ENCODE results near the gene IFIT2. TPM values are rescaled to one million over a fixed set of nuclear protein-coding genes. Genes with fewer than 3 reads are reported as not detected.

Gene IFIT2
- total RNA-seq, 2 experiments from 2014 or later, result 0.57 to 0.72 TPM

DNA sequence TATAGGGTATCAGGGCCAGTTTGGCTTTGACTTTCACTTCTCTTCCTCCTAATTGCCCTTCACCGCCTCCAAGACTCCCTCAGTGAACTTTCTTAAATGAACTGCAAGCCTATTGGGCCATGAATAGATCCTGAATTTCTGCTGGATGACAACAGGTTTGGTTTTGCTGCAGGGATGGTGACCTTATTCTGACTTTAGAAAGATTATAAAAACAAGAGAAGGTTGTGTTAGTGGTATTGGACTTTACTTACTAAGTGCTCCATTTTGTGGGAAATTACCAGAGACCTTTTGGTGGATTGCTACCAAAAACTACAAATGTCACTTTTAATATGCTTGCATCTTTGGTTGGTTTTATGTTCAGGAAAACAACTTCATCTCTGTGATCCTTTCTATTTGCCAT, 38.8 kb upstream of the IFIT2 start:
- POLR2A ChIA-PET, result no interaction called here
- H2AFZ ChIP-seq (ENCODE audit: low read length), result no peak overlapping the region
- H3K4me2 ChIP-seq (ENCODE audit: low read length), result no peak overlapping the region

DNA sequence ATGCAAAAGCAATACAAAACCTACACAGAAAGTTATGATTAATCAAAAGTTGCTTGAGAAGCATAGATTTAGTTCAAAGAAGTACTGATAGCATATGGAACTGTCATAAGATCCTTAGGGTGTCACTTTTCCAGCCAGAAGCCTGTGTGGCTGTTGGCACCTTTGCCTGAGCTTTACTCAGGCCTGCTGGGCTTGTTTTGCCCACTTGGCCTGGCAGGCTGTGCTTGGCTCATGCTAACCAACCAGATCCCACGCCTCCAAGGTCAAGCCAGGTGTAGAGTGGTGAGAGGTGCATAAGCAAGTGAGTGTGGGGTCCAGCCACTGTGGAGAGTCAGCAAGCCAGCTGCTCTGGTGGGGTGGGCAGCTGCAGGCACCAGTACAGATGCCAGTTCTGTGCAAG, 38.3 kb upstream of the IFIT2 start:
- Histone ChIP-seq H3K79me2 (ENCODE audit: insufficient read depth, low read depth, low read length) (no peaks in the 10 kb centered on the region), H2AFZ (ENCODE audit: low read length) (no peak overlapping the region), H4K20me1 (ENCODE audit: insufficient read depth, low read length) (no peaks in the 10 kb centered on the region), H3K9me2 (ENCODE audit: insufficient read depth, low read length) (no peaks in the 10 kb centered on the region), H3K36me3 (ENCODE audit: insufficient read depth, low read length) (no peaks in the 10 kb centered on the region), H3K9me3 (ENCODE audit: low read length) (peaks cover 4% of the 10 kb centered on the region; the same call in 1 of the 2 replicates), H3K4me2 (ENCODE audit: low read length) (no peak overlapping the region), H3K4me1 (ENCODE audit: insufficient read depth, low read length, poor library complexity, severe bottlenecking) (no peaks in the 10 kb centered on the region), H3K4me3 (ENCODE audit: low read depth, low read length, poor library complexity, severe bottlenecking) (no peak overlapping the region), H3K27ac (ENCODE audit: low read depth, low read length, poor library complexity, severe bottlenecking) (no peak overlapping the region)
- TF ChIP-seq EZH2phosphoT487 (IDR thresholded peaks at IDR 0.05; ENCODE audit: borderline replicate concordance, low read depth, low read length), result no peak
- TF ChIP-seq, protein P1, sequence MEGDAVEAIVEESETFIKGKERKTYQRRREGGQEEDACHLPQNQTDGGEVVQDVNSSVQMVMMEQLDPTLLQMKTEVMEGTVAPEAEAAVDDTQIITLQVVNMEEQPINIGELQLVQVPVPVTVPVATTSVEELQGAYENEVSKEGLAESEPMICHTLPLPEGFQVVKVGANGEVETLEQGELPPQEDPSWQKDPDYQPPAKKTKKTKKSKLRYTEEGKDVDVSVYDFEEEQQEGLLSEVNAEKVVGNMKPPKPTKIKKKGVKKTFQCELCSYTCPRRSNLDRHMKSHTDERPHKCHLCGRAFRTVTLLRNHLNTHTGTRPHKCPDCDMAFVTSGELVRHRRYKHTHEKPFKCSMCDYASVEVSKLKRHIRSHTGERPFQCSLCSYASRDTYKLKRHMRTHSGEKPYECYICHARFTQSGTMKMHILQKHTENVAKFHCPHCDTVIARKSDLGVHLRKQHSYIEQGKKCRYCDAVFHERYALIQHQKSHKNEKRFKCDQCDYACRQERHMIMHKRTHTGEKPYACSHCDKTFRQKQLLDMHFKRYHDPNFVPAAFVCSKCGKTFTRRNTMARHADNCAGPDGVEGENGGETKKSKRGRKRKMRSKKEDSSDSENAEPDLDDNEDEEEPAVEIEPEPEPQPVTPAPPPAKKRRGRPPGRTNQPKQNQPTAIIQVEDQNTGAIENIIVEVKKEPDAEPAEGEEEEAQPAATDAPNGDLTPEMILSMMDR (conservative IDR thresholded peaks at IDR 0.05; ENCODE audit: low read length), result no peak
- ChIA-PET POLR2A (interaction anchor here (0.6 kb wide), 2 partner anchors 48 to 366 kb away, joined by 3 read pairs; no protein-coding TSS in a partner anchor), CTCF (ENCODE audit: unreplicated experiment) (no interaction called here)
- intact Hi-C loops (cut with micrococcal nuclease; ENCODE audit: unreplicated experiment), result no loop called here
- no peak for DNase-seq (ENCODE audit: low spot score)
- no TSS peak for BruUV-seq (replicated peaks)

More for the DNA sequence above, 38.8 kb upstream of the IFIT2 start:
- no peaks in the 10 kb centered on the region for H3K9me2 ChIP-seq (ENCODE audit: insufficient read depth, low read length)
- no peak for DNase-seq (ENCODE audit: low spot score)
- H3K4me3 ChIP-seq (ENCODE audit: low read depth, low read length, poor library complexity, severe bottlenecking), result no peak overlapping the region
- no peaks in the 10 kb centered on the region for H3K36me3 ChIP-seq (ENCODE audit: insufficient read depth, low read length)
- no peaks in the 10 kb centered on the region for H4K20me1 ChIP-seq (ENCODE audit: insufficient read depth, low read length)
- intact Hi-C loops (cut with micrococcal nuclease; ENCODE audit: unreplicated experiment), result no loop called here
- no peak overlapping the region for H3K27ac ChIP-seq (ENCODE audit: low read depth, low read length, poor library complexity, severe bottlenecking)
- no peaks in the 10 kb centered on the region for H3K4me1 ChIP-seq (ENCODE audit: insufficient read depth, low read length, poor library complexity, severe bottlenecking)
- peaks cover 4% of the 10 kb centered on the region; the same call in 1 of the 2 replicates for H3K9me3 ChIP-seq (ENCODE audit: low read length)
- CTCF ChIA-PET (ENCODE audit: unreplicated experiment), result no interaction called here
- TF ChIP-seq, protein P1 (conservative IDR thresholded peaks at IDR 0.05; ENCODE audit: low read length), result no peak
- TF ChIP-seq EZH2phosphoT487 (IDR thresholded peaks at IDR 0.05; ENCODE audit: borderline replicate concordance, low read depth, low read length), result no peak
- BruUV-seq (replicated peaks), result no TSS peak
- no peaks in the 10 kb centered on the region for H3K79me2 ChIP-seq (ENCODE audit: insufficient read depth, low read depth, low read length)

DNA sequence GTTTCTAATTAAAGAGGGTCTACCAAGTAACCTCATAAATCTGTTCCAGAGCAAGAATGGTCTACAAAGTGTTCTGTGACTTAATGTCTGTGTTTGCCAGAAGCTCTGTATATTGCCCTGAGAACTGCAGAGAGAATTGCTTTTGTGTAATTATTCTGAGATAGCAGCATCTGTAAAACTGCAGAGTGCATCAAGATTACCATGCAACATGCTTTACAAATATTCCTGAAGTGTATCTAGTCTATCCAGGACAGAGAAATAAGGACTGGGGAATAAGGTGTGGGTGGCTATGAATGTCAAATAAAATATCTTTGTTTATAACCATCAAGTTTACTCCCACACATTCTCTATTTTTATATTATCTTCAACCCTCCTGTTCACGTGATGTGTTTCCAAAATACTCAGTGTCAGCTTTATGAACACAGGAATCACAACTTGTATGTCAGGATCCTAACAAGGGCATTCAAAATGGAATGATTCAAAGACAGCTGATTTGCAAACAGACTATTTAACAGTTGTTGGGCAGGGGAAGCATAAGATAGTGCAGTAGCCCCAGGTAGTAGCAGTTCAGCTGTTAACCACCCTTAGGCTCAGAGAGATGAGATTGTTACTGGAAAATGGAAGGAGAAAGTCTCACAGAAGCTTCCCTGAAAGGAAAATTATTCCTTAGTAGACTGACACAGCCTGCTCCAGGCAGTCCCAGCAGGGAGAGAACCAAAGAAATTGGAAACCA, 35.0 kb upstream of the IFIT2 start:
- Histone ChIP-seq H3K36me3 (ENCODE audit: insufficient read depth, low read length) (no peaks in the 10 kb centered on the region), H3K9me3 (ENCODE audit: low read length) (peaks cover 4% of the 10 kb centered on the region; the same call in 1 of the 2 replicates), H4K20me1 (ENCODE audit: insufficient read depth, low read length) (no peaks in the 10 kb centered on the region), H3K79me2 (ENCODE audit: insufficient read depth, low read depth, low read length) (no peaks in the 10 kb centered on the region), H3K27ac (ENCODE audit: low read depth, low read length, poor library complexity, severe bottlenecking) (no peak overlapping the region), H3K4me2 (ENCODE audit: low read length) (no peak overlapping the region), H3K4me3 (ENCODE audit: low read depth, low read length, poor library complexity, severe bottlenecking) (no peak overlapping the region), H2AFZ (ENCODE audit: low read length) (no peak overlapping the region), H3K4me1 (ENCODE audit: insufficient read depth, low read length, poor library complexity, severe bottlenecking) (no peaks in the 10 kb centered on the region), H3K9me2 (ENCODE audit: insufficient read depth, low read length) (no peaks in the 10 kb centered on the region)
- DNase-seq (ENCODE audit: low spot score), result no peak
- BruUV-seq (replicated peaks), result no TSS peak
- POLR2A ChIA-PET, result no interaction called here
- TF ChIP-seq, protein P1 (conservative IDR thresholded peaks at IDR 0.05; ENCODE audit: low read length), result no peak
- TF ChIP-seq EZH2phosphoT487 (IDR thresholded peaks at IDR 0.05; ENCODE audit: borderline replicate concordance, low read depth, low read length), result no peak
- intact Hi-C loops (cut with micrococcal nuclease; ENCODE audit: unreplicated experiment), result no loop called here
- CTCF ChIA-PET (ENCODE audit: unreplicated experiment), result no interaction called here

Data from OCI-LY7 (cell line).